HG03520 (cell line): Measurements from ENCODE around the gene USP47.

Source experiments
- ATAC-seq: cut with Tn5 transposase; IDR thresholded peaks from one replicate; pipeline ENCODE4 v1.9.1; 2021; ENCODE audit warnings: mild to moderate bottlenecking, moderate library complexity; ENCODE audit not compliant: unreplicated experiment

The USP47 gene

DNA sequence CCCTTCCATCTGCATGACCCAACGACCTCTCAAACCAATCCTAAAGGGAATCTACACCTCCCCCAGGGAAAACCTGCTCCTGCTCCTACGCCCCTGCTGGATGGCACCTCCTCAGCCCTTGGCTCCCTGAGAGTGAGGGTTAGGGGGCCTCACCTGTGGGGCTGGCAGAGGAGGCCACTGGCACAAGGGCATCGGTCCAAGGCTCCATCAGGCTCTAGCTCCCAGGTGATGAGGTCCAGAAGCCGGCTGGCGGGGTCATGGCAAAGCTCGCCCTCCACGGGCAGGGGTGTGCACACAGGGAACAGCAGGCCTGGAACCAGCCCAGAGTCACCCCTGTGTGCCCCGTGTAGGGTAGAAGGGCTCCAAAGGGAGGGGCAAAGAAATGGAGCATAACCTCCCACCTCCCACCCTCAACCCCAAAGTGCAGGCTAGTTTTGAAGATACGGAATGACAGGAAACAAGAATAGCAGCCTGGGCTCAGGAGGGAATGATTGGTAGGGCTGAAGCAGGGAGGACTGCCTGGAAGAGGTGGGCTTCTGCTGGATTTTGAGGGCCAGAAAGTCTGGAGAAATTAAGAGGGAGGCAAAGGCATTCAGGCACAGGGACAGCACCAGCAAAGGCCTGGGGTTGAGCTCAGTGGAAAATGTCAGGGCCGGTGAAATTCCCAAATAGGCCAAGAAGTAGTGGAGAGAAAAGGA is 124.0 kb downstream of the USP47 start:
- ATAC-seq, result no peak

DNA sequence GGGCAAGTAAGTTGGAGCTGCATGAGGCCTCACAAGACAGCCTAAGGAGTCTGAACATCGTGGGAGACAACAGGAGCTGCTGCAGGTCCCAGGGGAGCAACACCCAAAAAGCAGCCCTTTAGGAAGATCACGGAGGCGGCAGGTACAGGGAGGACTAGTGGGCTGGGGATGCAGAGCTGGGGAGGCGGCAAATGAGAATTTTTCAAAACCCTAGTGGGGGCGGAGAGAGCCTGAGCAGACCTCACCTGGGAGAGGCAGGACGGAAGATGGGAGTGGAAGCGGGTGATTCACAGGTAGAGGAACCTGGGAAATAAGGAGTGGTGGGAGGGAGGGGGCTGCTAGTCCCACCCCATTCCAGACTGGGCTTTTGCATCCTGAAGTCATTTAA is 124.6 kb downstream of the USP47 start:
- ATAC-seq, result no peak

DNA sequence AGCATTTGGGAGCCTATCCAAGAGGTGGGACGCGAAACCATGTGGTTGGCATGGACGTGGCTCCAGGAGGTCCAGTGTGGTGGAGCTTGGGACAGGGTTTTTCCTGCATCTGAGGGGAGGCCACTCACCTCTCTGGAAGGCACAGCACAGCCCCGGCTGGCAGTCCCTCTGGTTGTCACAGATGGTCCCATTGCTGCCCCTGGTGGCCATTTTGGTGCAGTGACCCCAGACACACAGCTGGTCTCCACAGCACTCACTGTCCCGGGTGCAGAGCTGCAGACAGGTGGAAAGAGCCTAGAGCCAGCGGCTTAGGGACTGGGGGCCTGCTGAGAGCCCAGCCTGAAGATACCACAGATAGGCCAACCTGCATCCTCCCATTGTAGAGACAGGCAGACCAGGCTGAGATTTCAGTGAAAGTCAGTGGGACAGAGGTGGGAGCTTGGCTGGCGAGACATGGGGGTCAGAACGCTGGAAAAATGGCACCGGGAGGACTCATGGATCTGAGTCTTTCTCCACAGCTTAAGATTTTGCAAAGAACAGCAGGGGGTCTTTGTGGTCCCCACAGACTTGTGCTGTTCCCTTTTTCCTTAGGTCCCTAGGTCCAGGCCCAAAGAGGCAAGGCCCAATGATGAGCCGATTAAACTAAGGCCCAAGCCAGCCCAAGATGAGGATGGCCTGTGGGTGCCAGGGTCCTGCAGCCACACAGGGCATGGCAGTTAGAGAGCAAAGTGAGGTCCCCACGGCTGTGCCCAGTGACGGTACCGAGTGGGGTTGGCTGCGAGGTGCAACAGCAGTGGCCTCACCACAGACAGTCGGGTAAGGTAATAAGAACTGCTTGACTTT is 125.3 kb downstream of the USP47 start:
- peak; percentile 98 for ATAC-seq

DNA sequence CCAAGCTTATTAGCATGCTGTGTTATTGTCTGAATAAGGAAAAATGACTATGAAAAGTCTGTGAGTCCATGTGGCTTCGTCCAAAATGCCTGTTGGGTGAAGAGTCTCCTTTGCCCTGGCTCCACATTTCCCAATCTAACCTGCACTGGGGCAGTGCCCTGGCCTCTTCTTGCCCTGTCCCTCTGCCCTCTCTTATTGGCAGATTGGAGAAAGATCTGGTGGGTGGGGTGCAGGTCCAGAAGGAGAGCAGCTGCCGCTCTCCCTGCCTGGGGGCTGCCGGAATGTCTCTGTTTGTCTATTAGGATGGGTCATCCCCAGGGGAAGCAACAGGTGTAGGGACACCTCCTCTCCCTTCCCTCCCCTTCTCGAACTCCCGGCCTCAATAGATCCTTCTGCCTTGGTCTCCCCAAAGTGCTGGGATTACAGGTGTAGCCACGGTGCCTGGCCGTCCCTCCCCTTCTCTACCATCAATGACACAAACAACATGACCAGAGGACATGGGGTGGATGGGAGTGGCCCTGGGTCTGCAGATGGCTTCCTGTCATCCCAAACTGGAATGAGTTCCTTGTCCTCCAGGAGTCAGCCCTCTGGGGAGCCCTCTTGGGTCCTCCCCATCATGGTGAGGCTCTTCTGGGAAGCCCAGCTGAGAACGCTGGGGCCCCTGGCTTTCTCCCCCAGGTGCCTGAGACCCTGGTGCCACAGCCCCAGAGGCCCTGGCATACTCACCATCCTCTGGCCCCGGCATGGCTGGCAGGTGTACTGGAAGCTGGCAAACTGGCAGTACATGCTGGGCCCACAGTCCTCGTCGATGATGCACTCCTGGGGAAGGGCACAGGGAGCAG is 126.1 kb downstream of the USP47 start:
- ATAC-seq, result no peak

DNA sequence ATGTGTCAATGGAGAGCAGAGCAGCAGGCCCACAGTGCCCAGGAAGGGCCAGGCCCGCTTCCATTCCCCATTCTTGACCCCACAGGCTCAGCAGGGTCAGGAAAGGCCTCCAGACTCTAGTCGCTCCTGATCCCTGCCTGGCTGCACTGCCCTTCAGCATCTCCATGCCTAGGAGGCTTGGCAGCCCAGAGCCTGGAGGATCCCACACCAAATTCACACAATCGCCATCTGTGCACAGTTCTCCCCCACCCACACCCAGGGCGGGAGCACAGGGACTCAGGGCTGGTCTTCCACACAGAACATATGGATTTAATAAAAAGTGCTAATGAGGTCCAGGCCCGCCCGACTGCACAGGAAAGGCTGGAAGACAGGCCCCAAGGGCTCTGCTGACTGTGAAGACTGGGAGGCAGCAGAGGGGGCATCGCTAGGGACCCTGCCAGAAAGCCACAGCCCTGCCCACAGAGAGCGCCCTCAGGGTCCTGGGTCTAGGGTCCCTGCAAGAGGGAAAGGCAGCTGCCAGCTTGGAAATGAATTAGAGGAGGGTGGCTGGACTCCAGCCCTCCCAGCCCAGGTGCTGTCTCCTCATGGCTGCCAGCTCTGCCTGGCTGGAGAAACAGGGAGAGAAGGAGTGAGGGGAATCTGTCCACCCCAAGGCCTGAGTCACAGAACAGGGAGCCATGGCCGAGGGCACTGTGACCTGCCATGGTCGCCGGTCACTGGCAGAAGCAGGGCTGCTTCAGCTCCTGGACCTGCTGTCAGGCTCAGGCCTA is 126.9 kb downstream of the USP47 start:
- ATAC-seq, result no peak

DNA sequence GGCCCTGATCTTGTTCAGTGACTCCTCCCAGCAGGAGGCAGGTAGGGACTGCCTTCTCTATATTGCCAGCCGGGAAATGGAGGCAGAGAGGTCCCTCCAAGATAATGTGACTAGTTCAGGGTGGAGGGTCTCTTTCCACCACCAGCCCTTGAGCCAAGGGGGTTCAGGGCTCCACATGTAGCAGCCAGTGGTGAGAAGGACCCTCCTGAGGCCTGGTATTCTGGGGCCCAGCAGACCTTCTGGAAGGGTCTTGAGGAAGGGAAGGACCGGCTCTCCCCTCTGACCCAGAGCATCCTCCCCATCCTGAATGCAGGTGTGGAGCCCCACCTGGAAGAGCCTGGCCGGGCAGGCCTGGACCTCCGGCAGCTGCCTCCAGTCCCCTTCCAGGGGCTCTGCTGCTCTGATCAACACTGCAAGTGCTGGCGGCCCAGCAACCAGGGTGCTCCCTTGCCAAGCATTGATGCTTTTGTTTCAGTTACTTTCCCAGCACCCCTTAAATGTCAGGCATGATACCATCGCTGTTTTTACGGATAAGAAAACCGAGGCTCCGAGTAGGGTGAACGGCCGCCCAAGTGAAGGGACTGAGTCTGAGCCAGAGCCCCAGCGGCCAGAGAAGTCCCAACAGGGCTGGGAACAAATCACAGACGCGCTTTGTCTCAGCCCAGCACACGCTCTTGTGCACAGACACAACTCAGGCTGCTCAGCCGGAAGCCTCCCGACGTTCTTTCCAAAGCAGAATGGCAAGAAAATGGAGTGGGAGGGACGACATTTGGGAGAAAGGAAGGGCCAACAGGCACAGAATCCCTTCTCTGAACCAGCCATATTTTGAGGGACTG is 127.8 kb downstream of the USP47 start:
- no peak for ATAC-seq

DNA sequence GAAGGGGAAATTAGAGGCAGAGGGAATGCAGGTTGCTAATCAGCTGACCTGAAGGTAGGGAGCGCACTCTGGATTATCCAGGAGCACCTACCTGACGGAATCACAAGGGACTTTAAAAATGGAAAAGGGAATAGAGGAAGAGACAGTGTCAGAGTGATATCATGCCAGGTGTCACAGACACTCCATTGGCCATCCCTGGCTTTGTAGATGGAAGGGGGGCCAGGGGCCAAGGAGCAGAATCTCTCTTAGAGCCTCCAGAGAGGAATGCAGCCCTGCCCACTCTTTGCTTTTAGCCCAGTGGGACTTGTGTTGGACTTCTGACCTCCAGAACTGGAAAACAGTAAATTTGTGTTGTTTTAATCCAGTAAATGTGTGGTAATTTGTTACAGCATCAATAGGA is 128.8 kb downstream of the USP47 start:
- no peak for ATAC-seq

DNA sequence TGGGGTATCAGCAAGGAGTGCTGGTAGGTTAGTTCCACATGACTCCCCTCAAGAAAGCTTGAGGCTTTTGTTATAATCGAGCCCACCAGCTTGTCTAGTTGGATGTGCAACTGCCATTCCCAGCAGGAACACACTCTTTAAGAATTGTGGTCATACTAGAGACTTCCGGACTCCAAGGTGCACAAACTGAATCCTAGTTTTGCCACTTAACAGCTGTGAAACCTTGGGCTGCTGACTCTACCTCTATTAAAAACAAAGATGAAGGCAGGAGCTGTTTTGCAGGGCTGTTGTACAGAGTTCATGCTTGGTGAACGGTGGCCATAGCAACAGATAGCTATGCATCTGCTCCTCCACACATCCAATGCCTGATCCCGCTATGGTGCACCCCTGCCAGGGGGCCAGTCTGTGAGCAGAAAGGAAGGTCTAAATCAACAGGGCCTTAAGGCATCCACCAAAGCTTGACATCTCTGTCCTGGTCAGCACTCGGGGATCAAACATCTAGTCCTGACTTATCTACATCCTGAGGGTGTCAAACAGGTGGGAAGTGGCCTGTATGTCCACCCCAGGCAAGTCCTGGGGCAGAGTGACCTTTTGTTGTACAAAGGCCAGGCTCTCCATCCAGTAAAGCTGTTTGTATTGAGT is 130.3 kb downstream of the USP47 start:
- no peak for ATAC-seq

DNA sequence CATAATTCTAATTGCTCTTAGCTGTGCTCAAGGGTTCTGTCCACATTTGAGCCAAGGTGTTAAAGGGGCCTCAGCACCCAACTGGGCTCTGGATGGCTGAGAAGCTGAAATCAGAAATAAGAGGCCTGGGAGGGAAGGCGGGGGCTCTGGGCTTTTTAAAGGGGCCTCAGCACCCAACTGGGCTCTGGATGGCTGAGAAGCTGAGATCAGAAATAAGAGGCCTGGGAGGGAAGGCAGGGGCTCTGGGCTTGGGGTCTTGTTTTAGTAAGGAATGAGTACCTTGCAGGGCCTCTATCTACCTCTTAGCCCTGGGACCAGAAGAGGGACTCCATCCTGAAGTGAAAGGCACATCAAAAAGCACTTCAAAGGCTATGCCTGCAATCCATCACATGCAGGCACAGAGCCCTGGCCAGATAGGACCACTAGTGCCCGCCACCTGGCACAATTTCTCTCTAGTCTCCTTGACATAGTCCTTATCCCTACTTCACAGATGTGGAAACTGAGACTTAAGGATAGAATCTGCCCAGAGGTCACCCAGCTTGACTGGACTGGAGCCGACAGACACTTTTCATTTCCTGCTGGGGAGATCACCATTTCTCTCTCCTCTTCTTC is 131.1 kb downstream of the USP47 start:
- ATAC-seq, result no peak

DNA sequence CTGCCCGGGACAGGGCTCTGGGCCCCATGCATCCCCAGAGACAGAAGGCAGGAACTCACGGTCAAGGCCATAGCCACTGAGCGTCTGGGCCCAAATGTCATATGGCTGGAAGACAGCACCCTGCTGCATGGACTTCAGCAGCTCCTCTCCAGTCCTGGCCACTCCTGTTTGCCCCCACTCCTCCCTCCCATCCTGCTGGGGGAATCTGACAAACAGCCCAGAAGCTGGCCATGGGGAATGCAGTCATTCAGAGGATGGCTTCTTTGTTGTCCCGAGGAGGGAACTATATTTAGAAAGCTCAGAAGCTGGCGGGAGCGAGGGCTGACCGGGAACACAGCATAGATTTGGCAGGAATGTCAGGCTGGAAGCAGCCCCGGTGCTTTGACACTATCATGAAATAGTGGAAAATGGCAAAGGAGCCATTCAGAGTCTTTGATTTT is 131.6 kb downstream of the USP47 start:
- ATAC-seq, result no peak

DNA sequence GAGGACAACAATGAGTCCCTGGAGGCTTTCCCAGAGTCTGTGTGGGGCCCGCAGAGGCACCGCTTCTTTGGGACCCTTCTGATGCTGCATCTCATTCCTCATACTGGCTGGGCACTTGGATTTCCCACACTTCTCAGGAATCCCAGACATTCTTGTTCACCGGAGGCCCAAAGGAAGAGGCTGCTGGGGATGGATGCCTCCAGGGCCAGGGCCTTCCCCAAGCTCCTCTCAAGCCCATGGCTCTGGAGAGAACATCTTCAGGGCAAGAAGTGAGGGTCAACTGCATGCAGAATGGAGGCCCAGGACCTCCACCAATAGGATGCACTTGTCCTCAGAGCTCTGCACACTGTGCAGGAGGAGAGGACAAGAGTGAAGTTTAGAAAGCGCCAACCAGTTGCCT is 132.1 kb downstream of the USP47 start:
- no peak for ATAC-seq

DNA sequence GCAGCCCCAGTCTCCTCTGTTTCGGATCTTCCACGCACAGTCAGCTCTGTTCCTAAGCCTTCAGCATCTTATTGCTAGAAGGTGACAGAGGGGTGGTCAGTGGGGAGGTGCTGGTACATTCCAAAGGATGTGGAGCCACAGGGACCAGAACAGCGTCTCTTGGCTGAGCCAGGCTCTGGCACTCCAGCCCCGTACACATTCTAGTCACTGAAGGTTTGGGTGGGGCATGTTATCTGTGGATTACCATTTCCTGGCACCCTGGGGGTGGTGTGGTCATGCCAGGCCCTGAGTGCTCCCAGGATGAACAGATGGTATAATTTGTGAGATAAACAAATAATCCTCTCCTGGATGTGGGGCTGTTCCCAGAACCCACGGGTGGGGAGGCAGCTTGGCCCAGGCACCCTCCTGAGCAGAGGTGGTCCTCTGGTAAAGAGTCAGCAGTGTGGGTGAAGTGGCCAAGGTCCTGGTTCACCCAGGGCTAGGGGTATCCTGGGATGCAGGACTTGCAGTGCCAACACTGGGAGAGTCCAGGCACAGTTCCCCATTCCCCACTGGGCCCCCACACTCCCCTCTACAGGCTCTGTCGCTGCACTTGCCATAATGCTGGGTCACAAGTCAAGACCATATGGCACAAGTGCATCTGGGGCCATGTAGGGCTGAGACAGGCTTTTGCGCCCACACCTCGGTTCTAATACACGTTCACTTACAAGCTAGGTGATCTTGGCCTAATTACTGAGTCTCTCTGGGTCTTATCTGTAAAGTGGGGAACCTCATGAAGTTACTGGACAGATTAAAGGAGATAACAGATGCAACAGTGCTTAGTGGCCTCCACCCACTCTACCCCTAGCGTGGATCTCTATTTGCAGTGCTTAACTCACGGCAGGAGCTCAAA is 133.7 kb downstream of the USP47 start:
- ATAC-seq, result no peak

DNA sequence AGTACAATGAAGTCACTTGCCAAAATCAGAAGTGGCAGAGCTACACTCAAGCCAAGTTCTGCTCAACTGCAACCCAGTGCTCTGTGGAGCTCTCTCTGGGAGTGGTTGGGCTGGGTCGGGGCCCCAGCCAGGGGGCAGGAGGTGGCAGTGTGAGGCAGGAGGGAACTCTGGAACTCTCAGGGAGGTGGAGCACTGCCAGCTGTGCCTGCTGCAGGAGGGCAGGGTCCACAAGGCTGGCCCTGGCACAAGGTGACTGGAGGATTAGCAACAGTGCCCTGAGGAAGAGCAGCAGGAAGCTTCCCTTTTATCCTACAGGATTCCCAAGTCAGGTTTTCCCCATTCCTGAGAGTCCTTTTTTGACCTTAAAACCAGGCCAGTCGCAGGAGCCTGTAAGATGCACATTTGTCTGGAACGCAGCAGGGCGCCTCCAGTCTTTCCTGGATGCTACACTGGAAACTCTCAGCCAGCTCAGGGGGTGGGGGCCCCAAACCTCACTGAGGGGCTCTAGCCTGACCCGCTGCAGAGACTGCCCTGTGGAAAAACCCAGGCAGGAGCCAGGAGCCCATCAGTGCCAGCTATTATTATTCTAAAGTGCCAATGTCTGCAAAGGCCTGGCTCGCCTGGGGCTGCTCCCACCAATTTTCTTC is 134.8 kb downstream of the USP47 start:
- no peak for ATAC-seq

DNA sequence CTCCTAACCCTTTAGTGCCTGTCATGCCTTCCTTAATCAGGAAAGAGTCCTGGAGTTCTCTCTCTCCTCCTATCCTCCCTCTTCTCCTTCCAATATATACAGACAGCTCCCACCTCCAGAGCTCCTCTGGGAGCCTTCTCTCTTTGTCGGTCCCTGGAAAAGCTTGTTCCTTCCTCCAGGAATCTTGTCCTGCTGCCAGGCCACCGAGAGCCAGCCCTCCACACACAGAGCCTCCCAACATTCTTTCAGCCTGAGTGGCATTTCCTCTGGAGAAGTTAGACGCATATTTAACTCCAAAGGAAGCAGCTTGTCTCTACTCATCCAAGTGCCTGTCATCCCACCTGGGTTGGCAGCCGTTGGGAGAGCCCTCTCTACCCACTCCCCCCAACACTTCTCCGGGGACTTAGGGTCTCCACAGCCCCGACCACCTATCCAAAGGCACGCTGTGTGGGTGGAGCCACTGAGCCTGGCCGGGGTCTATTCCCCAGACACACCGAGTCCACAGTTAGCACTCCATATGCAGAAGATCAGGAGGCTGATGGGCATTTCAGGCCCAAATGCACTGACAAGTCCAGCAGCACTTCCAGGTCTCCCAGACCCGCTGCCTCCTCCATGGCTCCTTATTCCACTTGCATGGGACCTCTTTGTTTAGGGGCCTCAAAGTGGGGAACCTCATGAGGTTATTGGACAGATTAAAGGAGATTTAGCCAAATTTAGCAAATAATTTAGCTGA is 135.6 kb downstream of the USP47 start:
- ATAC-seq, result no peak

DNA sequence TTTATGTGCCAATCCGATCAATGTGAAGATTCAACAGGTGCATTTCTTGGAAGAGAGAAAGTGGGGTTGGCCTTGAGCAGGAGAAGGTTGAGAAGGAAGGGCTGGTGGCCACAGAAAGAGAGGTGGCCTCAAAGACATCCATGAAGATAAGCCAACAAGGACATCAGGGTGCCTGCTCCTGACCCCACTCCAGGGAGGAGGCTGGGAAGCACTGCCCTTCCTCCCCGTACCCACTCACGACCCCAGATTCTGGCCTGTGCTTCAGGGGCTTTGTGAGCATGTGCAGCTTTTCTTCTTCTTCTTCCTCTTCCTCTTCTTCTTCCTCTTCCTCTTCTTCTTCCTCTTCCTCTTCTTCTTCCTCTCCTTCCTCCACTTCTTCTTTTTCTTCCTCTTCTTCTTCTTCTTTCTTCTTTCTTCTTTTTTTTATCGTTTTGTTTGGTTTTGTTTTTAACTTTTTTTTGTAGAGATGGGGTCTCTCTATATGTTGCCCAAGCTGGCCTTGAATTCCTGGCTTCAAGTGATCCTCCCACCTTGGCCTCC is 136.4 kb downstream of the USP47 start:
- ATAC-seq, result no peak

DNA sequence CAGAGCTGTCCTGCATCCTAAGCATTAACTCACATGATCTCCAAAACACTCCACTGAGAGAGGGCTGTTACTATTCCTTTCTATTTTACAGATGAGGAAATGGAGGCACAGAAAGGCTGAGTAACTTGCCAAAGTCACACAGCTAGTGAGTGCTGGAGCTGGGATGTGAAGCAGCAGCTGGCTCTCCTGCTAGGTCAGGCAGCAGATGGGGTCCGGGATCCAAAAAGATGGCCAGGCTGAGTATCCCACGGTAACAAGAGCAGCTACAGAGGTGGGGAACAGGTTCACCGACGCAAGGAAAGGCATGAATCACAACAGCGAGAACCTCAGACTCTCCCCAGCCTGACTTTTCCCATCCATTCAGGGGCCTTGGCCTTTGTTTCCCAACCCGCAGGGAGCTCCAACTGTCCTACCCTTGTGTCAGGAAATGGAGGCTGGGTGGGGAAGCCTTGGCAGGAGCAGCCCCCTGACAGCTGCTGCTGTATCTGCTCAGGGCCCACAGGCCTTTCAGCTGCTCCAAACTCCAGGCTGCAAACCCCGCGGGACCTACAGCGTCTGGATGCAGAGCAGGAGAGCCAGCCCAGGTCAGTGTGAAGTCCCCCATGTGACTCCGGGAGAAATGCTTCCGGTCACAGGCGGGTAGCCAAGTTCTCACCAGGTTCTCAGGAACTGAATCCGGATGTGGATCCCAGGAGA is 137.2 kb downstream of the USP47 start:
- ATAC-seq, result no peak
